ENCODE data around the gene PXT1.

DNA sequence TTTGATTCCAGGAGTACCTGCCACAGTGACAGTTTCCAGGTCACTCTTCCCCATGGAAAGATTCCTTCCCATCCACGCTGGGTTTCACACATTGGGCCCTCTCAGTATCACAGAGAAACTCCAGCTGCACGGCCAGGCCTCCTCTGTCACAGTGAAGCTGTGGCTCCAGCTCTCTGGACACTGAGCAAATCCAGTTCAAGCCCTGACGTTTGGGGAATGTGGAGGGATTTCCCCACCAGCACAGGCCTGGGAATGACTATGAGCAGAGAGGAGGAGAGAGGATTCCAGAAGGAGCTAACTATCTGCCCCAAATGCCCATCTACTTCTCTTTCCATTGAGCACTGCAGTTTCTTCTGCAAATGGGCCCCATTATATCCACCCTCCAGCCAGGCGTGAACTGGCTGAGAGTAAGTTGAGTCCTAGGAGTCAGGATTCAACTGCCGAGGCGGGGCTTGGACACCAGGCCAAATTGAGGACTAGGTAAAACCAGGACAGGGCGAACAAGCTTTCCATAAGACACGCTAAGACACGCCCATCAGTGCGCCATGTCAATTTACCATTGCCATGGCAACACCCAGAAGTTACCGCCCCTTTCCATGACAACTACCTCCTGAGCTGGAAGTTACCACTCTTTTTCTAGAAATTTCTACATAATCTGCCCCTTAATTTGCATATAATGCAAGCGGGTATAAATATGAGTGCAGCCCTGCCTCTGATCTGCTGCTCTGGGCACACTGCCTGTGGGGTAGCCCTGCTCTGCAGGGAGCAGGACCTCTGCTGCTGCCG, 96.8 kb downstream of the PXT1 start:
- TF ChIP-seq EZH2 (IDR thresholded peaks at IDR 0.05; ENCODE audit: low read length): no peak
- TF ChIP-seq, protein P1, sequence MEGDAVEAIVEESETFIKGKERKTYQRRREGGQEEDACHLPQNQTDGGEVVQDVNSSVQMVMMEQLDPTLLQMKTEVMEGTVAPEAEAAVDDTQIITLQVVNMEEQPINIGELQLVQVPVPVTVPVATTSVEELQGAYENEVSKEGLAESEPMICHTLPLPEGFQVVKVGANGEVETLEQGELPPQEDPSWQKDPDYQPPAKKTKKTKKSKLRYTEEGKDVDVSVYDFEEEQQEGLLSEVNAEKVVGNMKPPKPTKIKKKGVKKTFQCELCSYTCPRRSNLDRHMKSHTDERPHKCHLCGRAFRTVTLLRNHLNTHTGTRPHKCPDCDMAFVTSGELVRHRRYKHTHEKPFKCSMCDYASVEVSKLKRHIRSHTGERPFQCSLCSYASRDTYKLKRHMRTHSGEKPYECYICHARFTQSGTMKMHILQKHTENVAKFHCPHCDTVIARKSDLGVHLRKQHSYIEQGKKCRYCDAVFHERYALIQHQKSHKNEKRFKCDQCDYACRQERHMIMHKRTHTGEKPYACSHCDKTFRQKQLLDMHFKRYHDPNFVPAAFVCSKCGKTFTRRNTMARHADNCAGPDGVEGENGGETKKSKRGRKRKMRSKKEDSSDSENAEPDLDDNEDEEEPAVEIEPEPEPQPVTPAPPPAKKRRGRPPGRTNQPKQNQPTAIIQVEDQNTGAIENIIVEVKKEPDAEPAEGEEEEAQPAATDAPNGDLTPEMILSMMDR (optimal IDR thresholded peaks at IDR 0.05 in 1 of 3, IDR thresholded peaks at IDR 0.05 in 1 of 3, conservative IDR thresholded peaks at IDR 0.05 in 1 of 3; ENCODE audit: extremely low read depth in 1 of 3, insufficient read depth in 2 of 3, low read length in 3 of 3): no peak

All from keratinocyte (primary cell).